Glutamatergic neuron (in vitro differentiated cells): ENCODE results near the gene MMD. TPM values are rescaled to one million over a fixed set of nuclear protein-coding genes. Genes with fewer than 3 reads are reported as not detected.

Experiments used
- DNase-seq: peaks from one replicate; pipeline ENCODE4 v3.0.0; 2022
- H3K27ac Mint-ChIP-seq: one replicate; pipeline ENCODE4 v1.8.0; 2020; ENCODE audit warnings: mild to moderate bottlenecking, mixed read lengths, inconsistent platforms; ENCODE audit not compliant: unreplicated experiment
- H3K27me3 Mint-ChIP-seq: one replicate; pipeline ENCODE4 v1.8.0; 2020; ENCODE audit warnings: mild to moderate bottlenecking, moderate library complexity, mixed read lengths, inconsistent platforms; ENCODE audit not compliant: unreplicated experiment
- H3K36me3 Mint-ChIP-seq: one replicate; pipeline ENCODE4 v1.8.0; 2020; ENCODE audit warnings: mild to moderate bottlenecking, mixed read lengths, inconsistent platforms; ENCODE audit not compliant: unreplicated experiment
- H3K4me1 Mint-ChIP-seq: one replicate; pipeline ENCODE4 v1.8.0; 2020; ENCODE audit warnings: mild to moderate bottlenecking, low read depth, mixed read lengths, inconsistent platforms; ENCODE audit not compliant: unreplicated experiment
- H3K4me3 Mint-ChIP-seq: one replicate; pipeline ENCODE4 v1.8.0; 2020; ENCODE audit warnings: mild to moderate bottlenecking, mixed read lengths, inconsistent platforms; ENCODE audit not compliant: unreplicated experiment
- H3K9me3 Mint-ChIP-seq: one replicate; pipeline ENCODE4 v1.8.0; 2020; ENCODE audit warnings: mild to moderate bottlenecking, moderate library complexity, mixed read lengths, inconsistent platforms; ENCODE audit not compliant: unreplicated experiment
- CTCF ChIP-seq: fragments of 200-600 bp; sonication (generic); IDR thresholded peaks from one replicate; pipeline ENCODE4 v1.5.0; 2021; ENCODE audit not compliant: partially characterized antibody, unreplicated experiment
- total RNA-seq: library from RNA; stranded (reverse); fragmentation: NEBNext Ultra II Directional; extraction: Animal tissue kit (Norgen Biotek cat#: 25700); gene quantifications from one replicate; pipeline ENCODE4 v1.2.1, GENCODE V29; 2021; ENCODE audit not compliant: unreplicated experiment

The MMD gene
- total RNA-seq, 1 donor from 2014 or later, result 60.6 TPM

- Mint-ChIP-seq H3K4me1 (no peaks in the 10 kb centered on the region), H3K27ac (no peak overlapping the region), H3K4me3 (no peak overlapping the region), H3K9me3 (peaks cover 3% of the 10 kb centered on the region), H3K27me3 (no peaks in the 10 kb centered on the region), H3K36me3 (no peaks in the 10 kb centered on the region)
- no peak for TF ChIP-seq CTCF
- DNase-seq, result no peak
These were observed 32.4 kb upstream of the MMD start for GRCh38 chr17:55453839-55454557.

- DNase-seq, result no peak
- Mint-ChIP-seq H3K4me3 (no peak overlapping the region), H3K27ac (no peak overlapping the region)
These were observed 30.6 kb upstream of the MMD start for GRCh38 chr17:55452139-55452790.

GRCh38 chr17:55451758-55452138 lies 30.1 kb upstream of the MMD start:
- no peaks in the 10 kb centered on the region for H3K4me1 Mint-ChIP-seq
- no peak overlapping the region for H3K4me3 Mint-ChIP-seq
- H3K9me3 Mint-ChIP-seq, result peaks cover 3% of the 10 kb centered on the region
- DNase-seq, result no peak
- H3K27me3 Mint-ChIP-seq, result no peaks in the 10 kb centered on the region
- H3K27ac Mint-ChIP-seq, result no peak overlapping the region
- no peak for TF ChIP-seq CTCF
- H3K36me3 Mint-ChIP-seq, result no peaks in the 10 kb centered on the region

More at GRCh38 chr17:55452139-55452790, 30.6 kb upstream of the MMD start:
- H3K4me1 Mint-ChIP-seq, result no peaks in the 10 kb centered on the region
- H3K27me3 Mint-ChIP-seq, result no peaks in the 10 kb centered on the region
- H3K36me3 Mint-ChIP-seq, result no peaks in the 10 kb centered on the region
- no peak for TF ChIP-seq CTCF
- peaks cover 3% of the 10 kb centered on the region for H3K9me3 Mint-ChIP-seq

- Mint-ChIP-seq H3K9me3 (peaks cover 1% of the 10 kb centered on the region), H3K27me3 (no peaks in the 10 kb centered on the region), H3K27ac (no peak overlapping the region), H3K36me3 (no peaks in the 10 kb centered on the region), H3K4me1 (no peaks in the 10 kb centered on the region), H3K4me3 (no peak overlapping the region)
- no peak for TF ChIP-seq CTCF
- DNase-seq, result no peak
These were observed 29.6 kb upstream of the MMD start for GRCh38 chr17:55451203-55451641.

- H3K27ac Mint-ChIP-seq, result no peak overlapping the region
- H3K36me3 Mint-ChIP-seq, result no peaks in the 10 kb centered on the region
- no peak for TF ChIP-seq CTCF
- H3K9me3 Mint-ChIP-seq, result no peaks in the 10 kb centered on the region
- H3K4me1 Mint-ChIP-seq, result no peaks in the 10 kb centered on the region
- H3K27me3 Mint-ChIP-seq, result no peaks in the 10 kb centered on the region
- no peak for DNase-seq
- no peak overlapping the region for H3K4me3 Mint-ChIP-seq
These were observed 28.7 kb upstream of the MMD start for GRCh38 chr17:55450232-55450825.
